H1 (cell line): Measurements from ENCODE around the gene PLXND1.

ENCODE experiments used
- CEBPB ChIP-seq: IDR thresholded peaks from 2 replicates; pipeline ENCODE4 v1.6.1; 2012; ENCODE audit warnings: low read depth, low read length
- CHD2 ChIP-seq: IDR thresholded peaks from 2 replicates; pipeline ENCODE4 v1.6.1; 2012; ENCODE audit warnings: low read length, improper control_type of control experiment
- EP300 ChIP-seq, 2 experiments: IDR thresholded peaks; 1 replicate in 1 of 2; 2 replicates in 1 of 2; pipeline ENCODE4 v1.6.1; 2011 to 2012; ENCODE audit warnings: low read depth in 2 of 2, low read length in 2 of 2, mild to moderate bottlenecking in 2 of 2, borderline replicate concordance in 1 of 2, inconsistent platforms in 1 of 2, moderate library complexity in 1 of 2
- JUN ChIP-seq: IDR thresholded peaks from 2 replicates; pipeline ENCODE4 v1.6.1; 2011; ENCODE audit warnings: low read depth, mild to moderate bottlenecking, improper control_type of control experiment, low read length
- KDM5A ChIP-seq: fragments of 200-600 bp; IDR thresholded peaks from 2 replicates; pipeline ENCODE4 v1.7.1; 2012; ENCODE audit warnings: mild to moderate bottlenecking, low read length, inconsistent platforms, mixed read lengths
- POLR2A ChIP-seq, 2 experiments: IDR thresholded peaks; 1 replicate in 1 of 2; 2 replicates in 1 of 2; pipeline ENCODE4 v1.6.1; 2011; ENCODE audit warnings: low read depth in 2 of 2, low read length in 2 of 2, mild to moderate bottlenecking in 2 of 2; ENCODE audit errors: control extremely low read depth in 1 of 2
- TF ChIP-seq, protein P1 (sequence below), 3 experiments: IDR thresholded peaks; 1 replicate in 2 of 3; 2 replicates in 1 of 3; pipeline versions ENCODE4 v1.5.1 to v1.6.1; 2011; ENCODE audit warnings: low read length in 3 of 3, mild to moderate bottlenecking in 3 of 3, inconsistent platforms in 2 of 3, low read depth in 1 of 3, moderate library complexity in 1 of 3; ENCODE audit not compliant: insufficient read depth in 1 of 3; ENCODE audit errors: control extremely low read depth in 1 of 3
- TF ChIP-seq, protein P2 (sequence below): IDR thresholded peaks from 2 replicates; pipeline ENCODE4 v1.6.1; 2012; ENCODE audit warnings: inconsistent platforms

DNA sequence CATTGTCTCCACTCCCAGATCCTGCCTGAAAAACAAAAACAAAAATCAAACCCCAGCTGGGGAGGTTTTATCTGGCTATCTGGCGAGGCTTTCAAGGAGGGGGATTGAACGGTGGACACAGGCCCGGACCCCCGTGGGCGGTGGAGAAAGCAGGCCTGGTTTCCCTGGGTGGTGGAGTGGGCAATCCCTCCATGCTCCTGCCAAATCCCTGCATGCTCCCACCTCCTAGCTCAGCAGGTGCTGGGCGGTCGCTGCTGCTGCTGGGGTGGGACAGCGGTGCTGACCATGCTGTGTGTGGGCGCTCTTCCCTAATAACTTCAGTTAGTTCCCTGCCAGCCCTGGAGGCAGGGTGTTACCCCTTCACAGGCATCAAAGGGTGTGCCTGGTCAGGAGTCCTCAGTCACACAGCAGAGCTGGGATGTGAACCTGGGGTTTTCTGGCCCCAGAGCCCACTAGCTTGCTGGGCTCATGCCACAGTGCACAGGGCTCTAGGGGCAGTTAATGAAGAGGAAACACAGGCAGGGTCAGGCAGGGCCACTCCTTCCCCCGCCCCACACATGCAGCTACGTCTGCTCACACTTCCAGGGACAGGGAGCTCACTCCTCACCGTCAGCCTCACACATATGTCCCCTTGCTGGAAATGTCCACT lies 15.9 kb upstream of the PLXND1 start:
- TF ChIP-seq, protein P1, sequence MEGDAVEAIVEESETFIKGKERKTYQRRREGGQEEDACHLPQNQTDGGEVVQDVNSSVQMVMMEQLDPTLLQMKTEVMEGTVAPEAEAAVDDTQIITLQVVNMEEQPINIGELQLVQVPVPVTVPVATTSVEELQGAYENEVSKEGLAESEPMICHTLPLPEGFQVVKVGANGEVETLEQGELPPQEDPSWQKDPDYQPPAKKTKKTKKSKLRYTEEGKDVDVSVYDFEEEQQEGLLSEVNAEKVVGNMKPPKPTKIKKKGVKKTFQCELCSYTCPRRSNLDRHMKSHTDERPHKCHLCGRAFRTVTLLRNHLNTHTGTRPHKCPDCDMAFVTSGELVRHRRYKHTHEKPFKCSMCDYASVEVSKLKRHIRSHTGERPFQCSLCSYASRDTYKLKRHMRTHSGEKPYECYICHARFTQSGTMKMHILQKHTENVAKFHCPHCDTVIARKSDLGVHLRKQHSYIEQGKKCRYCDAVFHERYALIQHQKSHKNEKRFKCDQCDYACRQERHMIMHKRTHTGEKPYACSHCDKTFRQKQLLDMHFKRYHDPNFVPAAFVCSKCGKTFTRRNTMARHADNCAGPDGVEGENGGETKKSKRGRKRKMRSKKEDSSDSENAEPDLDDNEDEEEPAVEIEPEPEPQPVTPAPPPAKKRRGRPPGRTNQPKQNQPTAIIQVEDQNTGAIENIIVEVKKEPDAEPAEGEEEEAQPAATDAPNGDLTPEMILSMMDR (IDR thresholded peaks at IDR 0.05; ENCODE audit: control extremely low read depth in 1 of 3, insufficient read depth in 1 of 3, low read depth in 1 of 3, low read length in 3 of 3), result no peak
- TF ChIP-seq JUN (no peak), POLR2A (IDR thresholded peaks at IDR 0.05; ENCODE audit: control extremely low read depth in 1 of 2, low read depth in 2 of 2, low read length in 2 of 2) (no peak), EP300 (IDR thresholded peaks at IDR 0.05; ENCODE audit: borderline replicate concordance in 1 of 2, low read depth in 2 of 2, low read length in 2 of 2) (no peak), CEBPB (no peak), CHD2 (no peak), KDM5A (no peak)
- TF ChIP-seq, protein P2, sequence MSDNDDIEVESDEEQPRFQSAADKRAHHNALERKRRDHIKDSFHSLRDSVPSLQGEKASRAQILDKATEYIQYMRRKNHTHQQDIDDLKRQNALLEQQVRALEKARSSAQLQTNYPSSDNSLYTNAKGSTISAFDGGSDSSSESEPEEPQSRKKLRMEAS, result no peak
